H9 (cell line): ENCODE measurements around the gene UBE2U. TPM values are rescaled to one million over a fixed set of nuclear protein-coding genes. Genes with fewer than 3 reads are reported as not detected.

Source experiments
- DNase-seq: peaks from one replicate; pipeline ENCODE4 v3.0.0-alpha.2; 2017
- H2AFZ ChIP-seq: one replicate; pipeline ENCODE4 v1.6.1; 2013; ENCODE audit warnings: mild to moderate bottlenecking, low read length, control low read depth, moderate library complexity
- H2AK5ac ChIP-seq: 2 replicates; pipeline ENCODE4 v1.6.1; 2013; ENCODE audit warnings: low read length, control low read depth, mixed read lengths; ENCODE audit not compliant: insufficient read length
- H2BK120ac ChIP-seq: one replicate; pipeline ENCODE4 v1.6.1; 2013; ENCODE audit warnings: low read depth, mild to moderate bottlenecking, low read length, control low read depth, inconsistent platforms; ENCODE audit not compliant: poor library complexity, severe bottlenecking
- H2BK12ac ChIP-seq: 2 replicates; pipeline ENCODE4 v1.6.1; 2013; ENCODE audit warnings: low read length, control low read depth, mixed read lengths, low read depth; ENCODE audit not compliant: insufficient read length
- H2BK15ac ChIP-seq: 2 replicates; pipeline ENCODE4 v1.6.1; 2013; ENCODE audit warnings: low read depth, low read length, control low read depth
- H2BK20ac ChIP-seq: one replicate; pipeline ENCODE4 v1.6.1; 2013; ENCODE audit warnings: low read depth, mild to moderate bottlenecking, low read length, control low read depth, inconsistent platforms; ENCODE audit not compliant: poor library complexity, severe bottlenecking
- H2BK5ac ChIP-seq: 2 replicates; pipeline ENCODE4 v1.6.1; 2013; ENCODE audit warnings: low read length, control low read depth, mixed read lengths; ENCODE audit not compliant: insufficient read length
- H3K14ac ChIP-seq: 2 replicates; pipeline ENCODE4 v1.6.1; 2013; ENCODE audit warnings: low read length, control low read depth; ENCODE audit not compliant: insufficient read depth
- H3K18ac ChIP-seq: 2 replicates; pipeline ENCODE4 v1.6.1; 2013; ENCODE audit warnings: low read depth, mild to moderate bottlenecking, mixed read lengths, low read length, control low read depth; ENCODE audit not compliant: insufficient read length
- H3K23ac ChIP-seq: 2 replicates; pipeline ENCODE4 v1.6.1; 2013; ENCODE audit warnings: low read length, control low read depth, mixed read lengths, low read depth; ENCODE audit not compliant: insufficient read length
- H3K23me2 ChIP-seq: 2 replicates; pipeline ENCODE4 v1.6.1; 2013; ENCODE audit warnings: low read depth, mild to moderate bottlenecking, mixed read lengths, low read length, control low read depth; ENCODE audit not compliant: insufficient read length, poor library complexity, severe bottlenecking
- H3K27ac ChIP-seq: 2 replicates; pipeline ENCODE4 v1.5.1; 2013; ENCODE audit warnings: low read length, control low read depth, mixed read lengths, low read depth; ENCODE audit not compliant: insufficient read length
- H3K27me3 ChIP-seq: 2 replicates; pipeline ENCODE4 v1.6.1; 2013; ENCODE audit warnings: low read length, control low read depth, inconsistent platforms; ENCODE audit not compliant: insufficient read depth
- H3K4ac ChIP-seq: 2 replicates; pipeline ENCODE4 v1.6.1; 2013; ENCODE audit warnings: low read depth, mild to moderate bottlenecking, control low read depth, inconsistent platforms, low read length, moderate library complexity
- H3K4me1 ChIP-seq: 2 replicates; pipeline ENCODE4 v1.6.1; 2013; ENCODE audit warnings: low read length, control low read depth, inconsistent platforms; ENCODE audit not compliant: insufficient read depth
- H3K4me2 ChIP-seq: 2 replicates; pipeline ENCODE4 v1.6.1; 2013; ENCODE audit warnings: low read length, control low read depth, mixed read lengths; ENCODE audit not compliant: insufficient read length, insufficient read depth
- H3K56ac ChIP-seq: 2 replicates; pipeline ENCODE4 v1.6.1; 2013; ENCODE audit warnings: low read depth, mild to moderate bottlenecking, mixed read lengths, low read length, control low read depth; ENCODE audit not compliant: insufficient read length
- H3K79me1 ChIP-seq: 2 replicates; pipeline ENCODE4 v1.6.1; 2013; ENCODE audit warnings: low read depth, mild to moderate bottlenecking, moderate library complexity, low read length, control low read depth, inconsistent platforms; ENCODE audit not compliant: insufficient read depth, poor library complexity, severe bottlenecking
- H3K79me2 ChIP-seq: 2 replicates; pipeline ENCODE4 v1.6.1; 2013; ENCODE audit warnings: low read length, control low read depth, inconsistent platforms; ENCODE audit not compliant: insufficient read depth
- H3K9ac ChIP-seq: 2 replicates; pipeline ENCODE4 v1.6.1; 2013; ENCODE audit warnings: low read length, control low read depth, mixed read lengths; ENCODE audit not compliant: insufficient read length; ENCODE audit errors: extremely low read depth
- H3K9me3 ChIP-seq: one replicate; pipeline ENCODE4 v1.6.1; 2013; ENCODE audit warnings: low read depth, low read length, inconsistent platforms; ENCODE audit not compliant: control insufficient read depth
- H3T11ph ChIP-seq: one replicate; pipeline ENCODE4 v1.6.1; 2013; ENCODE audit warnings: mild to moderate bottlenecking, low read length, control low read depth, inconsistent platforms
- H4K20me1 ChIP-seq: one replicate; pipeline ENCODE4 v1.6.1; 2013; ENCODE audit not compliant: control insufficient read depth, insufficient read length, insufficient read depth
- H4K5ac ChIP-seq: 2 replicates; pipeline ENCODE4 v1.6.1; 2013; ENCODE audit warnings: low read depth, mild to moderate bottlenecking, mixed read lengths, low read length, control low read depth; ENCODE audit not compliant: insufficient read length
- H4K8ac ChIP-seq: replicated peaks from 2 replicates; pipeline ENCODE4 v1.6.1; 2013; ENCODE audit warnings: low read length, control low read depth, mixed read lengths, low read depth; ENCODE audit not compliant: insufficient read length
- H4K91ac ChIP-seq: 2 replicates; pipeline ENCODE4 v1.6.1; 2013; ENCODE audit warnings: low read depth, mild to moderate bottlenecking, moderate library complexity, mixed read lengths, low read length, control low read depth; ENCODE audit not compliant: insufficient read length
- H3K27ac Mint-ChIP-seq, 3 experiments: 2 replicates in 2 of 3; 3 replicates in 1 of 3; pipeline ENCODE4 v1.8.0; 2020 to 2021; ENCODE audit warnings: mixed read lengths in 3 of 3, mild to moderate bottlenecking in 1 of 3, moderate library complexity in 1 of 3
- H3K27me3 Mint-ChIP-seq: 2 replicates; pipeline ENCODE4 v1.8.0; 2021; ENCODE audit warnings: low read depth, mild to moderate bottlenecking, moderate library complexity, mixed read lengths
- H3K36me3 Mint-ChIP-seq, 3 experiments: 2 replicates in 2 of 3; 3 replicates in 1 of 3; pipeline ENCODE4 v1.8.0; 2020 to 2021; ENCODE audit warnings: low read depth in 3 of 3, mixed read lengths in 3 of 3; ENCODE audit not compliant: insufficient read depth in 1 of 3
- H3K4me1 Mint-ChIP-seq, 2 experiments: 2 replicates each; pipeline ENCODE4 v1.8.0; 2020; ENCODE audit warnings: mixed read lengths in 2 of 2
- H3K4me3 Mint-ChIP-seq, 2 experiments: 2 replicates in 1 of 2; 3 replicates in 1 of 2; pipeline ENCODE4 v1.8.0; 2020 to 2021; ENCODE audit warnings: mild to moderate bottlenecking in 2 of 2, mixed read lengths in 2 of 2, moderate library complexity in 1 of 2
- H3K9me3 Mint-ChIP-seq, 2 experiments: 2 replicates in 1 of 2; 3 replicates in 1 of 2; pipeline ENCODE4 v1.8.0; 2020; ENCODE audit warnings: mild to moderate bottlenecking in 2 of 2, mixed read lengths in 2 of 2, moderate library complexity in 1 of 2
- CTCF ChIP-seq: fragments of 200-600 bp; sonication (generic); conservative IDR thresholded peaks from 3 replicates; pipeline ENCODE4 v1.8.0; 2021; ENCODE audit warnings: antibody characterized with exemption, mild to moderate bottlenecking
- WGBS: extraction: QIAGEN DNeasy Blood & Tissue Kit; methylation state at CpG from one replicate; pipeline ENCODE4 v1.1.7; 2013; ENCODE audit warnings: missing lambda C conversion rate, low lambda C conversion rate, mixed read lengths; ENCODE audit not compliant: insufficient read length; ENCODE audit errors: extremely low coverage; 5-methylcytosine and 5-hydroxymethylcytosine counted together
- total RNA-seq: library from RNA; stranded (reverse); gene quantifications from 2 replicates; pipeline ENCODE4 v1.2.1, GENCODE V29; 2021

Gene UBE2U
- total RNA-seq, 1 experiment from 2014 or later = not detected

- no CpG with 5 or more reads among the region's 4 CpGs for WGBS
- Histone ChIP-seq H3K56ac (no peak overlapping the region), H3K79me1 (no peaks in the 10 kb centered on the region), H2BK20ac (no peak overlapping the region), H2AFZ (no peak overlapping the region), H3K9me3 (no peaks in the 10 kb centered on the region), H3K27me3 (no peaks in the 10 kb centered on the region), H3T11ph (no peak overlapping the region), H2BK5ac (no peak overlapping the region), H3K18ac (no peak overlapping the region), H2BK15ac (no peak overlapping the region), H3K27ac (no peak overlapping the region), H3K23me2 (no peaks in the 10 kb centered on the region), H3K9ac (no peak overlapping the region), H3K4me1 (peaks cover 4% of the 10 kb centered on the region; the same call in 1 of the 2 replicates), H3K79me2 (no peaks in the 10 kb centered on the region), H4K5ac (no peak overlapping the region), H4K8ac (no peak overlapping the region), H4K20me1 (no peaks in the 10 kb centered on the region), H4K91ac (no peak overlapping the region), H2BK12ac (no peak overlapping the region), H3K23ac (no peak overlapping the region), H3K4me2 (no peak overlapping the region), H2AK5ac (no peak overlapping the region), H3K4ac (no peak overlapping the region), H2BK120ac (no peak overlapping the region), H3K14ac (no peak overlapping the region)
- H3K27ac Mint-ChIP-seq = no peak overlapping the region
- DNase-seq = peak; percentile 36
- H3K4me1 Mint-ChIP-seq = peaks cover 12 to 18% of the 10 kb centered on the region in 2 experiments
- no peak for TF ChIP-seq CTCF
- H3K9me3 Mint-ChIP-seq = no peaks in the 10 kb centered on the region
- H3K36me3 Mint-ChIP-seq = no peaks in the 10 kb centered on the region
- no peak overlapping the region for H3K4me3 Mint-ChIP-seq
- H3K27me3 Mint-ChIP-seq = no peaks in the 10 kb centered on the region
These were observed 109.0 kb downstream of the UBE2U start for GRCh38 chr1:64312431-64312830.
